HUES64 (cell line): ENCODE measurements around the gene ZNF771.
A peak's percentile ranks its signal among the peaks of the same experiment; 100 is the strongest.
"Not testable (repeated sequence)": the region's sequence is repeated elsewhere in the genome, so short reads cannot be mapped to it uniquely, and the experiment has no call there.

ENCODE experiments used
- H3K27ac ChIP-seq: 2 replicates; pipeline ENCODE4 v1.7.0; 2013; ENCODE audit warnings: low read depth, low read length, inconsistent platforms
- H3K27me3 ChIP-seq: 2 replicates; pipeline ENCODE4 v1.6.1; 2013; ENCODE audit warnings: mild to moderate bottlenecking, low read length; ENCODE audit not compliant: insufficient read depth
- H3K36me3 ChIP-seq: 2 replicates; pipeline ENCODE4 v1.6.1; 2013; ENCODE audit warnings: mild to moderate bottlenecking, low read length; ENCODE audit not compliant: insufficient read depth
- H3K4me1 ChIP-seq: 2 replicates; pipeline ENCODE4 v1.6.1; 2013; ENCODE audit warnings: mild to moderate bottlenecking, low read length, moderate library complexity; ENCODE audit not compliant: insufficient read depth
- H3K4me3 ChIP-seq: 2 replicates; pipeline ENCODE4 v1.5.1; 2013; ENCODE audit warnings: mild to moderate bottlenecking, low read length, moderate library complexity
- H3K9ac ChIP-seq: 2 replicates; pipeline ENCODE4 v1.6.1; 2013; ENCODE audit warnings: mild to moderate bottlenecking, low read depth, low read length
- H3K9me3 ChIP-seq: 2 replicates; pipeline ENCODE4 v1.6.1; 2013; ENCODE audit warnings: low read depth, low read length; ENCODE audit not compliant: insufficient read depth
- WGBS: fragments of 150-250, 120-280 bp; methylation state at CpG from one replicate; pipeline ENCODE4 v1.1.7; 2013; ENCODE audit warnings: missing lambda C conversion rate; 5-methylcytosine and 5-hydroxymethylcytosine counted together

The ZNF771 gene

GRCh38 chr16:30444231-30445148, 37.1 kb downstream of the ZNF771 start:
- Histone ChIP-seq H3K9me3 (no peaks in the 10 kb centered on the region), H3K4me1 (peaks cover 4% of the 10 kb centered on the region; the same call in 1 of the 2 replicates), H3K27ac (no peak overlapping the region), H3K9ac (peak overlapping the region; percentile 83), H3K27me3 (no peaks in the 10 kb centered on the region; the same call in 1 of the 2 replicates), H3K36me3 (peaks cover 8% of the 10 kb centered on the region; the same call in 1 of the 2 replicates), H3K4me3 (peak overlapping the region; percentile 82)
- WGBS, result 93% methylated on average over 29 of the region's 29 CpGs

GRCh38 chr16:30445149-30445407, 37.7 kb downstream of the ZNF771 start:
- peaks cover 8% of the 10 kb centered on the region; the same call in 1 of the 2 replicates for H3K36me3 ChIP-seq
- peaks cover 4% of the 10 kb centered on the region; the same call in 1 of the 2 replicates for H3K4me1 ChIP-seq
- no peaks in the 10 kb centered on the region for H3K9me3 ChIP-seq
- no peaks in the 10 kb centered on the region; the same call in 1 of the 2 replicates for H3K27me3 ChIP-seq
- H3K4me3 ChIP-seq, result peak overlapping the region; percentile 82
- H3K27ac ChIP-seq, result peak overlapping the region; percentile 72; the same call in 1 of the 2 replicates
- WGBS, result 38% methylated on average over 11 of the region's 11 CpGs
- peak overlapping the region; percentile 83 for H3K9ac ChIP-seq

GRCh38 chr16:30445408-30446202, 38.2 kb downstream of the ZNF771 start, which contains the start of gene SEPHS2:
SEPHS2 (minus strand) TSS chr16:30445874; CDS start chr16:30445727, 147 bp downstream.
- Histone ChIP-seq H3K36me3 (peaks cover 8% of the 10 kb centered on the region; the same call in 1 of the 2 replicates), H3K27me3 (no peaks in the 10 kb centered on the region), H3K9me3 (no peaks in the 10 kb centered on the region), H3K4me1 (peaks cover 4% of the 10 kb centered on the region; the same call in 1 of the 2 replicates), H3K4me3 (peak within 1 kb of the TSS; percentile 82), H3K27ac (peak within 1 kb of the TSS; percentile 72; the same call in 1 of the 2 replicates), H3K9ac (peak within 1 kb of the TSS; percentile 83)
- WGBS, result 3% methylated on average over 59 of the region's 59 CpGs

- peaks cover 4% of the 10 kb centered on the region; the same call in 1 of the 2 replicates for H3K4me1 ChIP-seq
- H3K27me3 ChIP-seq, result no peaks in the 10 kb centered on the region
- H3K9ac ChIP-seq, result peak overlapping the region; percentile 33
- peak overlapping the region; percentile 82 for H3K4me3 ChIP-seq
- 0 out of 2 replicates have a peak overlapping the region, but pooled peaks have one; percentile 3 for H3K27ac ChIP-seq
- no peaks in the 10 kb centered on the region for H3K9me3 ChIP-seq
- H3K36me3 ChIP-seq, result peaks cover 8% of the 10 kb centered on the region; the same call in 1 of the 2 replicates
- 92% methylated on average over 10 of the region's 10 CpGs for WGBS
Measured at GRCh38 chr16:30446203-30446595, 38.8 kb downstream of the ZNF771 start.

- Histone ChIP-seq H3K36me3 (peaks cover 8% of the 10 kb centered on the region; the same call in 1 of the 2 replicates), H3K9ac (no peak overlapping the region), H3K4me1 (peaks cover 4% of the 10 kb centered on the region; the same call in 1 of the 2 replicates), H3K27me3 (no peaks in the 10 kb centered on the region), H3K9me3 (no peaks in the 10 kb centered on the region), H3K27ac (no peak overlapping the region), H3K4me3 (no peak overlapping the region)
- WGBS, result 94% methylated on average over 12 of the region's 12 CpGs
Measured at GRCh38 chr16:30447512-30448226, 40.3 kb downstream of the ZNF771 start.

GRCh38 chr16:30449116-30449435, 41.7 kb downstream of the ZNF771 start:
- H3K36me3 ChIP-seq, result peaks cover 5% of the 10 kb centered on the region; the same call in 1 of the 2 replicates
- H3K4me1 ChIP-seq, result peaks cover 4% of the 10 kb centered on the region; the same call in 1 of the 2 replicates
- no peaks in the 10 kb centered on the region for H3K27me3 ChIP-seq
- H3K9ac ChIP-seq, result no peak overlapping the region
- 93% methylated on average over 3 of the region's 3 CpGs for WGBS
- H3K27ac ChIP-seq, result no peak overlapping the region
- no peak overlapping the region for H3K4me3 ChIP-seq
- no peaks in the 10 kb centered on the region for H3K9me3 ChIP-seq

- H3K27me3 ChIP-seq, H3K4me3 ChIP-seq, H3K4me1 ChIP-seq, H3K9ac ChIP-seq, H3K9me3 ChIP-seq, H3K36me3 ChIP-seq, H3K27ac ChIP-seq: not testable (repeated sequence)
- whole genome bisulfite sequencing, result 89% methylated on average over 17 of the region's 20 CpGs
Measured at GRCh38 chr16:30452709-30453580, 45.5 kb downstream of the ZNF771 start.

GRCh38 chr16:30456302-30456701, 48.9 kb downstream of the ZNF771 start:
- WGBS, result 85% methylated on average over 1 of the region's 1 CpG
- Histone ChIP-seq H3K27me3 (no peaks in the 10 kb centered on the region), H3K36me3 (no peaks in the 10 kb centered on the region), H3K4me1 (no peaks in the 10 kb centered on the region), H3K9me3 (no peaks in the 10 kb centered on the region), H3K27ac (no peak overlapping the region), H3K4me3 (no peak overlapping the region), H3K9ac (no peak overlapping the region)

GRCh38 chr16:30457256-30457655, 49.9 kb downstream of the ZNF771 start:
- Histone ChIP-seq H3K4me3 (no peak overlapping the region), H3K4me1 (no peaks in the 10 kb centered on the region), H3K36me3 (no peaks in the 10 kb centered on the region), H3K9ac (no peak overlapping the region), H3K27ac (no peak overlapping the region), H3K27me3 (no peaks in the 10 kb centered on the region), H3K9me3 (no peaks in the 10 kb centered on the region)
- 95% methylated on average over 1 of the region's 1 CpG for WGBS
